Stimulated activated CD4-positive, alpha-beta T cell treated with anti-CD3 and anti-CD28 coated beads, TNF-alpha, amount 100 ng/mL, for 1 hour (primary cell): ENCODE measurements around the gene FAM13A.
"Not testable (repeated sequence)": the region's sequence is repeated elsewhere in the genome, so short reads cannot be mapped to it uniquely, and the experiment has no call there.

ENCODE experiments used
- DNase-seq, 3 donors: peaks; one replicate each; pipeline ENCODE4 v3.0.0-alpha.2; 2020; ENCODE audit warnings: low read depth in 3 of 3, low spot score in 1 of 3

The FAM13A gene

GRCh38 chr4:89056953-89057398, at the start of gene FAM13A:
Gene FAM13A, minus strand, starts transcription at chr4:89057185. Its CDS starts 221 bp downstream, at chr4:89056964.
- DNase-seq, result no peak

- DNase-seq, result no peak
Observed at GRCh38 chr4:89105726-89106125, 48.7 kb upstream of the FAM13A start.

GRCh38 chr4:89101256-89102161, 44.5 kb upstream of the FAM13A start:
- no peak for DNase-seq

- no peak for DNase-seq
Observed at GRCh38 chr4:89100853-89101252, 43.9 kb upstream of the FAM13A start.

- DNase-seq, result no peak
Observed at GRCh38 chr4:89099471-89099870, 42.5 kb upstream of the FAM13A start.

GRCh38 chr4:89099034-89099433, 42.0 kb upstream of the FAM13A start:
- DNase-seq, result no peak

GRCh38 chr4:89078300-89078699, 21.3 kb upstream of the FAM13A start:
- no peak for DNase-seq

GRCh38 chr4:89077761-89078160, 20.8 kb upstream of the FAM13A start:
- DNase-seq, result no peak

- no peak for DNase-seq
Observed at GRCh38 chr4:89072921-89073320, 15.9 kb upstream of the FAM13A start.

GRCh38 chr4:89071311-89071710, 14.3 kb upstream of the FAM13A start:
- DNase-seq, result no peak

- DNase-seq, result no peak
Observed at GRCh38 chr4:89070041-89070440, 13.1 kb upstream of the FAM13A start.

GRCh38 chr4:89069481-89069880, 12.5 kb upstream of the FAM13A start:
- no peak for DNase-seq

- DNase-seq, result no peak
Observed at GRCh38 chr4:89067417-89067816, 10.4 kb upstream of the FAM13A start.

- DNase-seq, result no peak
Observed at GRCh38 chr4:89064848-89065247, 7.9 kb upstream of the FAM13A start.

GRCh38 chr4:89057844-89058243, 859 bp upstream of the FAM13A start:
- DNase-seq, result not testable (repeated sequence)

- DNase-seq, result no peak
Observed at GRCh38 chr4:89056292-89056952, 563 bp downstream of the FAM13A start.

GRCh38 chr4:89055157-89056080, 1.6 kb downstream of the FAM13A start:
- no peak for DNase-seq

- no peak for DNase-seq
Observed at GRCh38 chr4:89054627-89055026, 2.4 kb downstream of the FAM13A start.

- DNase-seq, result no peak
Observed at GRCh38 chr4:89049853-89050252, 7.1 kb downstream of the FAM13A start.

- DNase-seq, result no peak
Observed at GRCh38 chr4:89048906-89049601, 7.9 kb downstream of the FAM13A start.
